ENCODE results near the gene CUL4A.
"Not testable (repeated sequence)": the region's sequence is repeated elsewhere in the genome, so short reads cannot be mapped to it uniquely, and the experiment has no call there.

DNA sequence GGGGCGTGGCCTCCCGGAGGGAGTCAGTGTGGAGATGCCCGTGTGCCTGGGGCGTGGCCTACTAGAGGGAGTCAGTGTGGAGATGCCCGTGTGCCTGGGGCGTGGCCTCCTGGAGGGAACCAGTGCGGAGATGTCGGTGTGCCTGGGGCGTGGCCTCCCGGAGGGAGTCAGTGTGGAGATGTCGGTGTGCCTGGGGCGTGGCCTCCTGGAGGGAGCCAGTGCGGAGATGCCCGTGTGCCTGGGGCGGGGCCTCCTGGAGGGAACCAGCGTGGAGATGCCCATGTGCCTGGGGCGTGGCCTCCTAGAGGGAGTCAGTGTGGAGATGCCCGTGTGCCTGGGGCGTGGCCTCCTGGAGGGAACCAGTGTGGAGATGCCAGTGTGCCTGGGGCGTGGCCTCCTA is 104.7 kb downstream of the CUL4A start:
- not testable (repeated sequence) for TF ChIP-seq EZH2 (IDR thresholded peaks at IDR 0.05; ENCODE audit: insufficient read depth, poor library complexity, severe bottlenecking); EZH2phosphoT487 (IDR thresholded peaks at IDR 0.05; ENCODE audit: insufficient read depth, low read depth)
